HG02840 (cell line): ENCODE results near the gene HECTD1.

Experiments used
- ATAC-seq: cut with Tn5 transposase; IDR thresholded peaks from one replicate; pipeline ENCODE4 v1.9.1; 2021; ENCODE audit warnings: mild to moderate bottlenecking, moderate library complexity, moderate number of reproducible peaks; ENCODE audit not compliant: unreplicated experiment, low FRiP score

Gene HECTD1

DNA sequence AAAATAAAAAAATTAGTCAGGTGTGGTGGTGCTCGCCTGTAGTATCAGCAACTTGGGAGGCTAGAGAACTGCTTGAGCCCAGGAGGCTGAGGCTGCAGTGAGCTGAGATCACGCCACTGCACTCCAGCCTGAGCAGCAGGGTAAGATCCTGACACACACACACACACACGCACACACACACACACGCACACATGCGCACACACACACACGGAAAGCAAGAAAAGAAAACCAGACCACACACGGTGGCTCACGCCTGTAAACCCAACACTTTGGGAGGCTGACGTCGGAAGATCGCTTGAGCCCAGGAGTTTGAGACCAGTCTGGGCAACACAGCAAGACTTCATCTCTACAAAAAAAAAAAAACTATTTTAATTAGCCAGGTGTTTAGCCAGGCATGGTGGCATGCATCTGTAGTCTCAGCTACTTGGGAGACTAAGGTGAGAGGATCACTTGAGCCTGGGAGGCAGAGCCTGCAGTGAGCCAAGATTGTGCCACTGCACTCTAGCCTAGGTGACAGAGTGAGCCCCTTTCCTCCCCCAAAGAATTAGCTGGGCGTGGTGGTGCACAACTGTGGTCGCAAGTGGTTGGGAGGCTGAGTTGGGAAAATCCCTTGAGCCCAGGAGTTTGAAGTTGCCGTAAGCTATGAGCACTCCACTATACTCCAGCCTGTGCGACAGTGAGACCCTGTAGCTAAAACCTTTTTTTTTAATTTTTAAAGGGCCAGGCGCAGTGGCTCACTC is 44.5 kb downstream of the HECTD1 start:
- ATAC-seq, result no peak

DNA sequence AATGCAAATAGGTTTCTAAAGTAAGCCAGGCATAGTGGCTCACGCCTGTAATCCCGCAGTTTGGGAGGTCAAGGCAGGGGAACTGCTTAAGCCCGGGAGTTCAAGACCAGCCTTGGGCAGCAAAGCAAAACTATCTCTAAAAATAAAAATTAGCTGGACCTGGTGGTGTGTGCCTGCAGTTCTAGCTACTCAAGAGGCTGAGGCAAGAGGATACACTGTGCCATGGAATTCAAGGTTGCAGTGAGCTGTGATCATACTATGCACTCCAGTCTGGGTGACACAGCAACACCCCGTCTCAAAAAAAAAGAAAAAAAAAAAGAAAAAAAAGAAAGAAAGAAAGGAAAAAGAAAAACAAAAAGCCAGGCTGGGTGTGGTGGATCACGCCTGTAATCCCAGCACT is 46.3 kb downstream of the HECTD1 start:
- ATAC-seq, result no peak

DNA sequence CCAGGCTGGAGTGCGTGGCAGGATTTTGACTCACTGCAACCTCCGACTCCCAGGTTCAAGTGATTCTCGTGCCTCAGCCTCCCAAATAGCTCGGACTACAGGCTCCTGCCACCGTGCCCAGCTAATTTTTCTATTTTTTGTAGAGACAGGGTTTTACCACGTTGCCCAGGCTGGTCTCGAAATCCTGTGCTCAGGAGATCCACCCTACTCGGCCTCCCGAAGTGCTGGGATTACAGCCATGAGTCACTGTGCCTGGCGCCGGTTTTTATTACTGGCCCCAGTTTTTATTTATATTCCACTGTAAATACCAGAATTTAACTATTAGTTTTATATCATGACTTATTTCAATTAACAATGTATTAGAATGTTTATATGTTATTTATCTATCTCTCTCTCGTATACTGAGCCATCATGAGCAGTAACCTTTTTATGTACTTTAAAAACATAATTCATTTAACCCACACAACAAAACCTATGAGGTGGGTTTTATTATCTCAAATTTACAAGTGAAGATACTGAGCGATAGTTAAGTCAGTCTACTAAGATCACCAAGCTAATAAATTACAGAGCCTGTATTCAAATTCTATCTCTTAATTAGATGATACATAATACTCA is 47.8 kb downstream of the HECTD1 start:
- ATAC-seq, result no peak

DNA sequence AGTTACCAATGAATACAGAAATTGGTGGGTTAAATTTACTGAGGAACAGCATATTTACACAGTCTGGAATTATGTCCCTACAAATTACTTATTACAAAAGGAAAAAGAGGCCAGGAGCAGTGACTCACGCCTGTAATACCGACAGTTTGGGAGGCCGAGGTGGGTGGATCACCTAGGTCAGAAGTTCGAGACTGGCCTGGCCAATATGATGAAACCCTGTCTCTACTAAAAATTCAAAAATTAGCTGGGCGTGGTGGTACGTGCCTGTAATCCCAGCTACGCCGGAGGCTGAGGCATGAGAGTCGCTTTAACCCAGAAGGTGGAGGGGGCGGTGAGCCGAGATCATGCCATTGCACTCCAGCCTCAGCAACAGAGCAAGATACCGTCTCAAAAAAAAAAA is 52.6 kb downstream of the HECTD1 start:
- ATAC-seq, result no peak

DNA sequence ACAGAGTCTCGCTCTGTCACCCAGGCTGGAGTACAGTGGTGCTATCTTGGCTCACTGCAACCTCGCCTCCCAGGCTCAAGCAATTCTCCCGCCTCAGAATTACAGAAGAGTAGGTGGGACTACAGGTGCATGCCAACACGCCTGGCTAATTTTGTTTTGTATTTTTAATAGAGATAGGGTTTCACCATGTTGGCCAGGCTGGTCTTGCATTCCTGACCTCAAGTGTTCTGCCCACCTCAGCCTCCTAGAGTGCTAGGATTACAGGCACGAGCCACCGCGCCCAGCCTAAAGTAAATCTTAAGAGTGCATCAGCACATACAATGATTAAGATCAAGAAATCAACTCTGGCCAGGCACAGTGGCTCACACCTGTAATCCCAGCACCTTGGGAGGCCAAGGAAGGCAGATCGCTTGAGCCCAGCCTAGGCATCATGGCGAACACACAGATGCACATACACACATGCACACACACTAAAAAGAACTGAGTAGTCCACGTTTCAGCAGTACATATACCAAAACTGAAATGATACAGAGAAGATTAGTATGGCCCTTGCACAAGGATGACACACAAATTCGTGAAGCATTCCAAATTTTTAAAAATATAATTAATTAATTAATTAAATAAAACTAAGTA is 65.0 kb downstream of the HECTD1 start:
- ATAC-seq, result no peak

DNA sequence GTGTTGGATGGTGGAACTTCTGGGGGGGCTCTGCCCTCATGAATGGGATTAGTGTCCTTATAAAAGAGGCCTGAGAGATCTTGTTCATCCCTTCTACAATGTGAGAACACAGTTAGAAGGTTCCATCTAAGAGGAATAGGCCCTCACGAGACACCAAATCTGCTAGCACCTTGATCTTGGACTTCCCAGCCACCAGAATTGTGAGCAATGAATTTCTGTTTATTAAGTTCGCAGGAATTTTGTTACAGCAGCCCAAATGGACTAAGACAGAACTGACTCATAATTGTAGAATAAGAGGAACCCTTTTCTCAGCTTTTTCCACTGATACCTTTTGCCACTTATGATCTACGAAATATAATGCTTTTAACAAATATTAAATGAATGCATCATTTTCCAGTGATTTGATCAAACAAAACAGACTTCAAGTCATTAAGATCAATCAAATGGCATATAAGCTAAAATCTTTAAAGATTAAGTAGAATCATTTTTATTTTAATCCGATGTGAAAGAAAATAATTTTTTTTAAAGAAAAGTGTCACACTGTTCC is 68.2 kb downstream of the HECTD1 start:
- no peak for ATAC-seq

DNA sequence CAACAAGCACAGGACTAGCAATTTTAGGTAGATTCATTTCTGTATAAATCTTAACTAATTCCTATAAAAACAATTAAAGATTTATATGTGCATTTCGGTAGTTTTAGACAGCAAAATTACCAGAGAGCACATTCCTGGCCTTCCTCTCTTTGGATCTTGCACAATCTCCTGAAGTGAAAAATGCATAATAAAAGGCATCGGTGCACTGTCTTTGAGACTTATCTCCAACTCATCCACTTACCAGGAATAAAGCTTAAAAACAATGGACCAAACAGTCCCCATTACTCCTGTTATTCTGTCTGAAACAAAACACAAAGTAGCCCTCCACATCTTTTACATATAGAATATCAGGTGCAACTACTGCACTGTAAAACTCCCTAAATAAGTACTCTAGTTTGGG is 69.3 kb downstream of the HECTD1 start:
- ATAC-seq, result no peak

DNA sequence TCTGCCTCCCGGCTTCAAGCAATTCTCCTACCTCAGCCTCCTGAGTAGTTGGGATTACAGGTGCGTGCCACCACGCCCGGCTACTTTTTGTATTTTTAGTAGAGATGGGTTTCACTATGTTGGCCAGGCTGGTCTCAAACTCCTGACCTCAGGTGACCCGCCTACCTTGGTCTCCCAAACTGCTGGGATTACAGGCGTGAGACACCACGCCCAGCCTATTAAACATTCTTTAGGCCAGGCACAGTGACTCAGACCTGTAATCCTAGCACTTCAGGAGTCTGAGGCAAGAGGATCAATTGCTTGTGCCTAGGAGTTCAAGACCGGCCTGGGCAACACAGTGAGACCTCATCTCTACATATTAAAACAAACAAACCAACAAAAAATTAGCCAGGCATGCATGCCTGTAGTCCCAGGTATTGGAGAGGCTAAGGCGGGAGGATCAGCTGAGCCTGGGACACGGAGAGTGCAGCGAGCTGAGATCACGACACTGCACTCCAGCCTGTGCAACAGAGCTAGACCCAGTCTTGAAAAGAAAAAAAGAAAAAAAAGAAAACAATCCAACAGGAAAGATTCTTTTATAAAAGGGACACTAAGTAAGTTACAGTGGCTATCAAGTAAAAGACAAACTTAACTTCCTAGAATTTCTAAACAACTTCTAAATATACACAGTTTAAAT is 70.2 kb downstream of the HECTD1 start:
- ATAC-seq, result no peak

DNA sequence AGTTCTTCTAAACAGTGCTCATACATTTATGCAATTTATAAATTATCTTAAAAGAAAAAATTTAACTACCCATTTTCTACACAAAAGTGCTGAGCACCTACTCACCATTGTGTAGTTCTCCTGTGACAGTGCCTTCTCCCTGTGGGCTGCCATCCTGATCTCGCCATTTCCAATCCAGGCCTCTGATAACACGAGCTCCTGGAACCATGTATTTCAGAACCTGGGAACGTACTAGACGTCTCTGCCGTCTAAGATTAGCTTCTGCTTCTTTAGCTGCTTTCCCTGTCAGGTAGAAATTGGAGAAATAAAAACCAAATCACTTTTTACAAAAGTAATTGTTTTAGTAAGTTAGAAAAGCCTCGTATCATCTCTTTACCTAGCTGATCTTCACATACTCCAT is 74.5 kb downstream of the HECTD1 start:
- no peak for ATAC-seq

DNA sequence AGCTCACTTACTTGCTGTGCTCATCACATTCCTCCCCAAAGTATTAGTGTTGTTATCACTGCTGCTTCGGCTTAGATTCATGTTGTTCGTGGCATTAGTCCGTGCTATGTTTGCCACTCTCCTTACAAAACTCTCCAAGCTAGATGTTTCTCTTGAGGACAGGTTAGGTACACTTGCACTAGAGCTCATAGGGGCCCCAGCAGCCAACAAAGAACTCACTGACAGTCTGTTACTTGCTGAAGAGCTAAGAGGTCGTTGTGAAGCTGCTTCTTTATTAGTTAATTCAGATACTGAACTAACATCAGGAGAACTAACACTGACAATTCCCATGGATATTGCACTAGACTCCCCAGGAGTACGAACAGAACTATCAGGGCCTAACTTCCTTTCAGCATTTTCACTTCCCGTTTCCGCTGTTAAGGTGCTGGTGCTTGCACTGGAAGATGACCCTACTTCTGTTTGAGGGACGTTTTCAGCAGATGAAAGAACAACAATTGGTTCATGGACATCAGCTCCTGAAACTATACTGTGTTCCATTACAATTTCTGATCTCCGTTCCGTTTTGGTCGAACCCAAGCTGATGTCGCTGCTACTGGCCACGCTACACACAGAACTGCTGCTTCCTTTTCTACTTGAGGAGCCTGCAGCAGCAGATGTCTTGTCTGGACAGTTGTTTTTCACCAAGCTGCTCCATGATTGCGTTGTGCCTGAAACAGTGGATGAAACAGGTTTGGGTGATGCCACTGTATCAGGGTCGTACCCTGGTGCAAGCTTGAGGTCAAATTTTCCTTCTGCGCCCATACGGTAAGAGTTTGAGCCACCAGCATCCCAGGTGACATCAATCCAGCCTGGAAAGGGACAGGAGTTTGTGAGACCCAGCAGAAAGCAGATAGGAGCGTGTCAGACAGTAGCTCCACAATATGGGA is 78.7 kb downstream of the HECTD1 start:
- ATAC-seq, result no peak

DNA sequence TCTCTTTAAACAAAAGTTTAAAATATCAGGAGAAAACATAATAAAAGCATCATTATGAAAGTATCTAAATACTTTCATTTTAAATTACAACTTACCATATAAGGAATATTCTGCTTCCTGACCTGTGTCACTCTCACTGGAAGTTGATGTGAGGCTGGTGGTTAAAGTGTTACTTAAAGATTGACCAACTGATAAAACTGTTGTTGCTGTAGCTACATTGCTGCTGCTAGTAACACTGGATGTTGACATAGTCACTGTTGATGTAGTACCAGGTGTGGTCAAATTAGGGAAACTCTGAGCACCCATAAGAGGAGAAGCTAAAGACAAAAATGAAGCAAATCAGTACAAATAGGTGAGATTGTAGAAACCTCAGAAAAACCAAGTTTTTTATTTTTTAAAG is 79.9 kb downstream of the HECTD1 start:
- ATAC-seq, result no peak

DNA sequence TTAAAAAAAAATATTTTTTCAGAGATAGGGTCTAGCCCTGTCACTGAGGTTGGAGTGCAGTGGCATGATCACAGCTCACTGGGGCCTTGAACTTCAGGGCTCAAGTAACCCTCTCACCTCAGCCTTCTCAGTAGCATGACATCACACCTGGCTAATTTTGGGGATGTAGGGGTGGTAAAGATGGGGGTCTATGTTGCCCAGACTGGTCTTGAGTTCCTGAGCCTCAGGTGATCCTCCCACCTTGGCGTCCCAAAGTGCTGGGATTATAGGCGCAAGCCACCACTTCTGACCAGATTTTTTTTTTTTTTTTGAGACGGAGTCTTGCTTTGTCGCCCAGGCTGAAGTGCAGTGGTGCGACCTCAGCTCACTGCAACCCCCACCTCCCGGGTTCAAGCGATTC is 80.9 kb downstream of the HECTD1 start:
- ATAC-seq, result no peak

DNA sequence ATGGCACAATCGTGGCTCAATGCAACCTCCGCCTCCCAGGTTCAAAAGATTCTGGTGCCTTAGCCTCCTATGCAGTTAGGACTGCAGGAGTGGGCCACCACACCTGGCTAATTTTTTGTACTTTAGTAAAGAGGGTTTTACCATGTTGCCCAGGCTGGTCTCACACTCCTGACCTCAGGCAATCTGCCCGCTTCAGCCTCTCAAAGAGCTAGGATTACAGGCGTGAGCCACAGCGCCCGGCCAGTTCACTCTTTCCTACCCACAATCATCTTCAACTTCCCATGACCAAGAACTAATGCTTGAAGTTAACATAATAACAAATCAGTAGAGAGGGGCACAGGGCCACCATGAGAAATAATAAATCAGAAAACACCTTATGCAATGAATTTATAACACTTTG is 82.4 kb downstream of the HECTD1 start:
- no peak for ATAC-seq

DNA sequence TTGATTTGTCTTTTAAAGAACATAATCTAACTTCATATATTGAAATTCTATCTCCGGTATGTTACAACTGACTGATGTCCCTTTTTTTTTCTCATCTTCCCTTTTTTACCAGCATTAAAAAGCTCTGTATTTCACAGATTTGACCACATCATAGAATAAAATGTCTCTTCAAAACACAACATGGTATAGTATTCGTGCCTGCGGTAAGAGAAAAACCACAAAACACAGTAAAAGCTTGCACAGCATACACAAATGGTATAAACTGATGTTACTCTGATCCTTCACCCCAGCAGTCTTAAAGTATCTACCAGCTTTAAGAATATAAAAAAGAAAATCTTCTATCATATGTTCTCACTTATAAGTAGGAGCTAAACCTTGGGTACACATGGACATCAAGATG is 83.4 kb downstream of the HECTD1 start:
- no peak for ATAC-seq

DNA sequence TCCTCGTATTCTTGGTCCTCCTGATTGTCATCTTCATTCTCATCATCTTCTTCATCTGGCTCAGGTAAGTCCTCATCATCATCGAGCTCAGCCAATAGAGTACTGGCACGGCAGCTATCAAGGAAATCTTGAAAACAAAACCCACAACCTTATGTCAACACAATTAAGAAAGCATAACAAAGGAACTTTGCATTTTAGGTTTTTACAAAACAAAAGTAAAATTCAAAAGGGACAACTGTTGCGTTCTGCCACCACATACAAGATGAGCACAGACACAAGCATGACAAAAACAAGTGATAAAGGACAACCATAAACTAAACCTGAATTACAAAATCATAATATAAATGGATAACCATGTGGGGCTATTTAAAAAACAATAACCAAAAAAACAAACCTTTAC is 84.7 kb downstream of the HECTD1 start:
- ATAC-seq, result no peak

DNA sequence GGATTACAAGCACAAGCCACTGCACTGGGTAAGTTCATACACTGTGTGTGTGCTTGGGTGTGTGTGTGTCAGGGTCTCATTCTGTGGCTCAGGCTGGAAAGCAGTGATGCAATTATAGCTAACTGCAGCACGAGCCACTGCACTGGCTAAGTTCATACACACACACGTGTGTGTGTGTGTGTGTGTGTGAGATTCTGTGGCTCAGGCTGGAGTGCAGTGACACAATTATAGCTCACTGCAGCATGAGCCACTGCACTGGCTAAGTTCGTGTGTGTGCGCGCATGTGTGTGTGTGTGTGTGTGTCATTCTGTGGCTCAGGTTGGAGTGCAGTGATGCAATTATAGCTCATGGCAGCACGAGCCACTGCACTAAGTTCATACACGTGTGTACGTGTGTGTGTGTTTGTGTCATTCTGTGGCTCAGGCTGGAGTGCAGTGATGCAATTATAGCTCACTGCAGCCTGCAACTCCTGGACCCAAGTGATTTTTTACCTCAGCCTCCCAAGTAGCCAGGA is 85.4 kb downstream of the HECTD1 start:
- ATAC-seq, result no peak

DNA sequence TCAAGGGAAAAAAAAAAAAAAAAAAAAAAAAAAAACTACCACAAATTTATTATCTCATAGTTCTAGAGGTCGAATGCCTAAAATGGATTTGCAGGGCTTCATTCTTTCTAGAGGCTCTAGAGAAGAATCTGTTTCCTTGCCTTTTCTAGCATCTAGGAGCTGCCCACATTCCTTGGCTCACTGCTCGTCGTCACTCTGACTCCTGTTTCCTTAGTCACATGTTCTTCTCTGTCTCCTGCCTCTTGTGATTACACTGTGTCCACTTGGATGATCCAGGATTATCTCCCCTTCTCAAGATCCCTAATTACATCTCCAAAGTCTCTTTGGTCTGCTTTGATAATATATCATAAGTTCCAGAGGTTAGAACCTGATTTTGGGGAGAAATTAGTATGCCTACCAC is 88.7 kb downstream of the HECTD1 start:
- ATAC-seq, result no peak

DNA sequence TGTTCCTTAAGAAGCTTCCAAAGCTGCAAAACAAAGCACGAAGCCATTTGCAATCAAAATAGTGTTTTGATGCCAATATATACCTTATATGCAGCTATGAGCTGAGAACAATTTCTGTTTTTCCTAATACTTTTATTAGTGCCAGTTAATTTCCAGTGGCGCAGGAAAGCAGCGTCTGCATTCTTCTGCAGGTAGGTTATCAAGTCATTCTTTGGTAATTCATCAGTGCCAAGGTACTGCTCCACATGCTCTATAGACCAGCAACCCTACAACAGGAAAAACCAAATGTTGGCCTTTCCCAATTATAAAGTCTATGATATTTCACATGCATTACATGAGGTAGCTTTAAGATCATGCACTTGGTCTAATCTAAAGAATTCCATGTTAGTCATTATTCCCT is 93.8 kb downstream of the HECTD1 start:
- ATAC-seq, result no peak

DNA sequence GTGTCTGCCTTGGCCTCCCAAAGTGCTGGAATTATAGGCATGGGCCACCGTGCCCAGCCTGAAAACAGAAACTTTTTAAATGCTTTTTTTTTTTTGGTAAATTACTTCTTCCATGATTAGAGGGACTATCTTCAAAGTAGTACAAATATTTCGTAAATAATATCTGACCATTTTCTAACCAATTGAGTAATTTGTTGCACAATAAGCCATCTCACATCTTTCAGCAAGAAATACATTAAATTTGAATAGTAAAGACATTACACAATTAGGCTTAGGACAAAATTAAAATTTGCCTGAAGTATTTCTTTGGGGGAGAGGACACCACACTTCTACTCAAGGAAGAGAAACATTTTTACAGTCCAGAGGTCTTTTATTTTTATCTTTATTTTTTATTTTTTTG is 96.7 kb downstream of the HECTD1 start:
- no peak for ATAC-seq

DNA sequence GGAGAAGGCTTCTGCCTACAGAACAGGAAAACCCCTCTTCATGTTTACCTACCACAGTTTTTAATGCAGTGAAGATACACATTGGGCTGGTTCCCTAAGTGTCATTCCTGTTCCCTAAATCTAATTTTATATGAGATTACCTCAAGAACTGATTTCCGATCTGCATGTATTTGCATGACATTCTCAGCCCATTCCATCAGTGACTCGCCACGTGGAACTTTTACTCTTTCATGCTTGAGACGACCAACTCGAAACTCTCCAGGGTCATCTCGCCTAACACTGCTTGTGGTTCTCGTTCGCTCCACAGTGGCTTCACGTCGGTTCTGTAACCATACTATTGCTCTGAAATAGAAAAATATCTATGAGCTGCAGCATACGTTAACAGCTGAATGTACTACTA is 98.3 kb downstream of the HECTD1 start:
- ATAC-seq, result no peak
